GM18951 (cell line): ENCODE measurements around the gene SLU7.

Source experiments
- POLR2A ChIP-seq: IDR thresholded peaks from 4 replicates; pipeline ENCODE4 v1.6.1; 2011; ENCODE audit warnings: mild to moderate bottlenecking; ENCODE audit not compliant: insufficient read length, insufficient read depth; ENCODE audit errors: extremely low read depth
- in situ Hi-C: fragments of 300-500 bp; cut with MboI; formaldehyde crosslinking; loops from one replicate; pipeline ENCODE4 v1.12.0; 2022; ENCODE audit warnings: low sequenced_read_pairs, mixed read lengths, inconsistent platforms; ENCODE audit not compliant: unreplicated experiment

The SLU7 gene

DNA sequence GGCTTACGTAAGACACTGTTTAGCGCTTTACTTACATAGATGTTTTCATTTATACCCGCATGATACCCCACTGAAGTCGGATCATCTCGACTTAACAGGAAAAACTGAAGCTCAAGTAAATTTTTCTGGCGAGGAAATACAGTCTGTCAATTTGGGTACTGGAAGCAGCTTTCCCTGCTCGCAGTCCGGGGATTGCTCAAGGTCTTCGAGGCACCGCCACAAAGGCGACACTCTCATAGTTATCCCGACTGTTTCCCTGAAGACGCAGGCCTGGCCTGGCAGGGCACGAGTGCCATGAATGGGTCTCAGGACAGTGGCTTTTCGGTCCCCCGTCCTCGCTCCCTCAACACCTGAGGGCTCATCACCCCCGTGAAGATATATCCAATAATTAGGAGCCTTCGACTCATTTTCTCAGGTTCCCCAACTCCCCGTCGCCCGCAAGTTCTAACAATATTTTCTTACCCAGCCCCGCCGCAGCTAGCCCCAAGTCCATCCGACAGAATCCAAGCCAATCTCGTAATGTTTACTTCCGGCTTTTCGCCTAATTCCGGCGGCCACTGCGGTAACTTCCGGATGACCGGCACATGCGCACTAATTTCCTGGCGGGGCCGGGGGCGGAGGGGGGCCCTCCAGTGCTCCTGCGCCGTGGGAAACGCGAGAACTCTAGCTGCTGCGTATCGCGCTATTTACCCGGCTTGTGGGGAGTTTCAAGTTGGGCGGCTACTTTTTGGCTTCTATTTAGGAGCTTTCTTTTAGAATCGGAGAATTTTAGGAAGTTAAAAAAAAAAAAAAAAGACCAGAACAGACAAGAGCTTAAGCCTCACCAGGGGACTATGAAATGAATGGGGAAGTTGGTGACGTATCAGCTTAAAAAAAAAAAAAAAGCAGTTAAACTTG is at the start of gene SLU7:
Gene SLU7, minus strand, starts transcription at position 521 of the 897 bp plus-strand sequence. CDS start 3,787 bp downstream, outside the sequence.
- in situ Hi-C loops, result no loop called here
- peak; percentile 65 for TF ChIP-seq POLR2A

DNA sequence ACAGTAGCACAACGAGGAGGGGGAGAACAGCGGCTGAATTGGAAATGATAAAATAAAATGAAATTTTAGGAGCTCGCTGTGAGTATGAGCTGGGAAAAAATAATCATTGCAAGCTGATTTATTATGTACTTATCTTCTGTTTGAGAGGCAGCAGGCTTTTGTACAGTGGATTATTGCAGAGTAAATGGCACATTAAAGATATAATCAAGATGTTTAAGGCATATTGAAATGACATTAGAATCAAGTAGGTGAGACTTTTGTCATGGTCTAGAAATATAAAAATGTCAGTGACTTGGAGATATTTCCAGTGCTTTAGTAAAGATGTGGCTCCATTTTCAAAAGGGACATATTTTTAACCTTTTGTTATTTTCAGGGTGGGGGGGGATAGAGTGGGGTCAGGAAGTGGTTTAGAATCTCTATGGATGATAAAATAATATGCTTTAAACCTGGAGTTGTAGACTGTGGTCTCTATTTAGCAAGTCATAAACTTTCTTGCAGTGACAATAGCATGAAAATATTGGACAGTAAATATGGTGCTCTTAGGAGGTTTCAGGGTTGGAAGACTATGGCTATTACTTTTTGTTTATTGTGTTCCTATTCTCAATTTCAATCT is 49.6 kb upstream of the SLU7 start:
- in situ Hi-C loops, result no loop called here
- no peak for TF ChIP-seq POLR2A

DNA sequence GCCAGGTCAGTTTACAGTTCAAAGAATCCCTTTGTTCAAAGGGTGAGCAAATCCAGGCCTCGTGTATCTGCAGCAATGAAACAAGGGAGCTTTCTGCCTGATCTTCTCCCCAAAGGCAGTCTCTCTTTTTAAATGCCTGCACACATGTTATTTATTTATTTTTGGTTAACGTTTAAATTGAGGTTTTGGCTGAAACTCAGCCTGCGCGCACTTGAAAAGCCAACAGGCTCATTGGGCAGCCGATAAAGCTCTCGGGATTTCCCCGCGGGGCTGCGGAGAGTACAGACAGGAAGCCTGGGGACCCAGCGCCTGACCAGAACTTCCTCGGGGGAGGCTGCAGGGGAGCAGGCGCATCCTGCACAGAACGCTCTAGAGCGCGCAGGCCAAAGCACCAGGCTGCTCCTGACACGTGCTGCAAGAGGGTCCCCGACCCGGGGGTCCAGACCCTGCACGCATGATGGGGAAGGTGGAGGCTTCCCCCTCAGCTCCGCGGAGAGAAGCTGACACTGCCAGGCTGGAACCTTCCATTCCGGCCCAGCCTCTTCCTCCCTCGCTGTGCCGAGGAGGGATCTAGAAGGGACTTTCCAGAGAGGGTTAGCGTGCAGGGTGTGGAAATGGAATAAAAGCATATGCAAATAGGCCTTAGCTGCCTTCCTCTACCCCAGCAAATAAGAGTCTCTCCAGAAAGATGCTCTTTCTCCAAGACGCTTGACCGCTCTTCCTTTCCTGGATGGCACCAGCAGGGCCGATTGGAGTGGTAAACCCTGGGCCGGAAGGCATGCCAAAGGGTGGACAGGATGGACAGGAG is 48.9 kb upstream of the SLU7 start:
- TF ChIP-seq POLR2A, result peak; percentile 94
- in situ Hi-C loops, result no loop called here

DNA sequence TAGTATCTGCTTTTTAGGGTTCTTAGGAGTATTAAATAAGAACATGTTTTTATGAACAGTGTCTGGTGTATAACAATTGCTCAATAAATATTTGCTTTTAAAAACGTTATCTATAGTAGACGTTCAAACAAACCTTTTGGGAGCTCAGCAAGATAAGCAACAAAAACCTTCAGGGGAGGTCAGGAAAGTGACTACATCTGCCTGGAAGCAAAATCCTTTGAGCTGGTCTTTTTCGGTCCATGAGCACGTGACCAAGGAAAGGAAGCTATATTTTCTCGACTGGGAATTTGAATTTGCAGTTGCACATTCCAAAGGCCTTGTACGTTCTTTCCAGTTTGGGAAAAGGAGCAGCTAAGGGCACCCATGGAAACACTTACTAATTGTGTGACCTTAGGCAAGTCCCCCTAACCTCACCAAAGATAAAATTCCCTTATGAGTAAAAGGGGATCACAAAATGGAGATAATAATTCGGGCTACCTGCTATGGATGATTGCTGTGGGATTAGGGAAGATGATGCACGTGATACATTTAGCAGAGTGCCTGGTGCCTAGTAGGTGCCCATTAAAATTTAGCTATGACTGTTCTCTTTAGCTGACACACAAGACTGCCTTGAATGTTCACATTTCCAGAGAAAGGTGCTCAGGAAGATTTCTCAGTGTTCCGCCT is 48.1 kb upstream of the SLU7 start:
- no peak for TF ChIP-seq POLR2A
- in situ Hi-C loops, result no loop called here

DNA sequence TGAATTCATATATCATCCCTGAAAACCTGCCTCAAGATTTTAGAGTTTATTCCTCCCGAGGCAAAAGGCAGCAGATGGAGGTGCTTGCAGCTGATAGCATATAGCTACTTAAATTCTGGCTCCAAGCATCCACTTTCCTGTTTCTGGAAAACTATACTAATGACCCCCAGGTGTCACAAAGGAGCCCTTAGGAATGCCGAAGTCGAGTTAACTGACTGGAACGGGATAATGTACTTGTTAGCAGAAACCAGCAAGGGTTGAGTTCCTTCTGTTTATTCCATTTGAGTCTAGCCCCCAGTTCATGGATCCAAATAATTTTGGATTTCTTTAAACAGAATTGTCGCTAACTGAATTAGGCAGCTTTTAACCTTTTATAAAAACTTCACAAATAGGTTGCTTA is 47.2 kb upstream of the SLU7 start:
- in situ Hi-C loops, result no loop called here
- no peak for TF ChIP-seq POLR2A

DNA sequence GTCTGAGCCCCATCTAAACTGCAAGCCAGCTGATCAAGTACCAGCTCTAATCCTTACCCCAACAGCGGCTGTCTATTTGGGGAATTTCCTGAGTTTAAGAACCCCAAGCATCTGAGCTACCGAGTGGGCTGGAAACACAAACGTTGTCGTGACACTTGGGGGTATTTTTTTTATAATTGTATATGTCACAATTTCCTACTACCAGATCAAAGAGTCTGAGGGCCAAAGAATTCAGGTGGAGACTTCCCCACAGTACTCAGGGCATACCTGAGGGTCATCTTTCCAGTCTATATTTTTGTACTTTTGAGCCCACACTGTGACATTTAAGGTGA is 45.6 kb upstream of the SLU7 start:
- no peak for TF ChIP-seq POLR2A
- in situ Hi-C loops, result no loop called here

DNA sequence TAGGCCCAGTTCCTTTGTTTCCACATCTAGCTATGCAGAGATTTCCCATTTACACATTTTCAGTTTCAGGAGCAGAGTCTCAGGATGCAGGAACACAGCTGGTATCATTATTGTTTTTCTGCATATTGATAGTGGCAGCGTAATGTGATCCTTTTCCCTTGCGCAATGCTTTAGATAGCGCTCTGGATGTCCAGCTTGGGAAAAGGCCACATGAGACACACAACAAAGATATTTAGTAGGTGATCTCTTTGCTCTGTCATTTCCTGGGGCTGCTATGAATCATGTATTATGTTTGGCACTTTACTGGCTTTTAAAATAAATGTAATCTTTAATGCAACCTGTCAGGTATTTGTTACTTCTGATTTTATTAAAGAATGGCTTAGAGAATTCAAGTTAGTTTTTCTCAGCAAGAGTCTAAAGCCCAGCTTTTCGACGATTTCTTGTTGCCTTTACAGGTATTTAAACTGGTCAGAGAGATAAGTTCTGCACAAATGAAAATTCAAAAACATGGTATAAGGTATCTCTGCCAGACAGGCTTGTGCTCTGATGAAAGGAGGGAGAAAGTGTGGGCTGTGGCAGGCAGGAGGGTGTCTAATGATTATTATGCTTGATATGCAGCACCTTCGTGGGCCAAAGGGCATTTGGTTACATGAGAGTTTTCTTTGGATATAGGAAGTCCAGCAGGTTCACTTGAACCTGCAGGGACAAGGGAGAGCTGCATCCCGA is 45.0 kb upstream of the SLU7 start:
- in situ Hi-C loops, result no loop called here
- no peak for TF ChIP-seq POLR2A

DNA sequence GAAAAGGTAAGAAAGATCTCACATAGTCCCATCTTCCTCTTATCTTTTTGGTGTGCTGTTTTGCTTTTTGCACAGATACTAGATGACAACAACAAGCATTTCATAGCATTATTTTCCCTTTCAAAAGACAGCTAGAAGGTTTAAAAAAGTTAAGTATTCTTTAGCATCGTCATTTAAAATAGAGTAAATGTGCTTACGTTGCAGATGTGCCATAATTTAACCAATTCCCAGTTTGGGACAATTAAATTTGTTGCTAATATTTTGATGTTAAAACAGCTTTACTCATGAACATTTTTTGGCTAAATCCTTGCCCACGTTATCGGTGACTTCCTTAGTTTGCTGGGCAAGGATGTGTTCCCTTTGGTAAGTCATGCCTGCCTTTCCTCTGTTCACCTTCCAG is 44.3 kb upstream of the SLU7 start:
- no peak for TF ChIP-seq POLR2A
- in situ Hi-C loops, result no loop called here

DNA sequence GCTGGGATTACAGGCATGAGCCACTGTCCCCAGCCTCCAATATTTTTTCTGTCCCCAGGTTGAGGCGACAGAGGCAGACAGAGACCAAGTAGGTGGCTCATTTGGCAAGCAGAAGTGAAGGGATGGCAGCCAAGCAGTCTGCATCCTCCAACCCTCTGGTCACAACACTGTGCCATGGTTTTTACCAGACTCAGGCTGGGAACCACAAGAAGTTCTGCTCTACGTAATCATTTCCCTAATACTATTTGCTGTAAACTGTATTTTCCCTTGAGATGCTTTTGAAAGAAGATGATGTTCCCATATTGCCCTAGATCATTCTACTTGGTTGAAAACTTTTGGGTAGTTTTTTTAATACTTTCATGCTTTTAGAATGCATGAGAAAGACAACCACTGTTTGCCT is 43.3 kb upstream of the SLU7 start:
- in situ Hi-C loops, result no loop called here
- no peak for TF ChIP-seq POLR2A

DNA sequence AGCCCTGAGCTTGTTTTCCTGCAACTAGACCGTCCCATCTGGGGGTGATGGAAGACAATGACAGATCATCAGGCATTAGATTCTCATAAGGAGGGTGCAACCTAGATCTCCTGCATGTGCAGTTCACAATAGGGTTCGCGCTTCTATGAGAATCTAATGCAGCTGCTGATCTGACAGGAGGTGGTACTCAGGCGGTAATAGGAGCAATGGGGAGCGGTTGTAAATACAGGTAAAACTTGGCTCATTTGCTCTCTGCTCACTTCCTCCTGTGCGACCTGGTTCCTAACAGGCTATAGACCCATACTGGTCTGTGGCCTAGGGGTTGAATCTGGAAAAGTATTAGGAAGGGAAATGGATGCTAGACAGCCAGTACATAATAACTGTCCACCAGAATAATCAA is 42.5 kb upstream of the SLU7 start:
- no peak for TF ChIP-seq POLR2A
- in situ Hi-C loops, result no loop called here

DNA sequence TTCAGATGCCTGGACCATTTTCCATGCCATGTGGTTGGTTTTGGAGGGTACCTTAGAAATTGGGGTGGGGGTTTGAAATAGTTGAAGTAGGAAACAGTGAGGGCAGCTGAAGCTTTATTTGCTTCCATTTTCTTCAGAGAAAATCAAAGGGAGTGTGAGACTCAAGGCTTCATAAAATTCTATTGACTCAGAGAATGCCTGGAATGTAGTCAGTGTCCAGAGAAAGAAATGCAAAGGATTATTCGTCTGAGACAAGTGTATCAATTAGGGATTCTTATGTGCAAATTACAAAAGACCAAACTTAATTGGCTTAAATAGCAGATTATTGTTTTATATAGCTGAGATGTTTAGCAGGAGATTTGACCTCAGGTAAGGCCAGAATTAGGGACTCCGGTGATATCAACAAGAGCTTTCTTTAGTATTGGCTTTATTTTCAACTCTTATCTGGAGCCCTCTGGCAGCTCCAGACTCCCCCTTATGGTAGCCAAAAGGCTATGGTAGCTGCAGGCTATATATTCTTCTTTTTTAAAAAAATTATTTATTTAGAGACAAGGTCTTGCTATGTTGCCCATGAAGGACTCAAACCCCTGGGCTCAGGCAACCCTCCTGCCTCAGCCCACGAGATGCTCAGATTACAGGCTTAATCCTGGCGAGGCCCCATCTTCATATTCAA is 41.6 kb upstream of the SLU7 start:
- TF ChIP-seq POLR2A, result no peak

More for the DNA sequence above, 41.6 kb upstream of the SLU7 start:
- in situ Hi-C loops, result no loop called here
